Muscle layer of duodenum (tissue), 2 donors: ENCODE results near the gene CEND1.
"Not testable (repeated sequence)": the region's sequence is repeated elsewhere in the genome, so short reads cannot be mapped to it uniquely, and the experiment has no call there.

Experiments
- H3K27ac ChIP-seq: one replicate; pipeline ENCODE4 v1.7.0; 2013; ENCODE audit warnings: mild to moderate bottlenecking, low read length
- H3K27me3 ChIP-seq: one replicate; pipeline ENCODE4 v1.7.0; 2013; ENCODE audit warnings: low read depth, mild to moderate bottlenecking, control low read depth, low read length
- H3K36me3 ChIP-seq, 2 donors: one replicate each; pipeline ENCODE4 v1.7.0; 2013; ENCODE audit warnings: low read length in 2 of 2, control low read depth in 1 of 2, mild to moderate bottlenecking in 1 of 2; ENCODE audit not compliant: insufficient read depth in 2 of 2, control insufficient read depth in 1 of 2
- H3K4me1 ChIP-seq, 2 donors: one replicate each; pipeline ENCODE4 v1.7.0; 2013; ENCODE audit warnings: low read length in 2 of 2, mild to moderate bottlenecking in 2 of 2, control low read depth in 1 of 2, moderate library complexity in 1 of 2; ENCODE audit not compliant: insufficient read depth in 2 of 2, control insufficient read depth in 1 of 2
- H3K4me3 ChIP-seq, 2 donors: one replicate each; pipeline ENCODE4 v1.7.0; 2013; ENCODE audit warnings: low read length in 2 of 2, low read depth in 1 of 2, mild to moderate bottlenecking in 1 of 2
- H3K9me3 ChIP-seq, 2 donors: one replicate each; pipeline ENCODE4 v1.7.0; 2013; ENCODE audit warnings: low read length in 2 of 2, control low read depth in 1 of 2, mild to moderate bottlenecking in 1 of 2; ENCODE audit not compliant: control insufficient read depth in 1 of 2
- donor health status: healthy.

Gene CEND1

GRCh38 chr11:742571-743201 is 47.2 kb downstream of the CEND1 start:
- H3K27ac ChIP-seq: no peak overlapping the region
- H3K27me3 ChIP-seq: no peaks in the 10 kb centered on the region
- no peaks in the 10 kb centered on the region for H3K4me1 ChIP-seq
- no peak overlapping the region for H3K4me3 ChIP-seq
- no peaks in the 10 kb centered on the region for H3K9me3 ChIP-seq
- no peaks in the 10 kb centered on the region for H3K36me3 ChIP-seq

DNA sequence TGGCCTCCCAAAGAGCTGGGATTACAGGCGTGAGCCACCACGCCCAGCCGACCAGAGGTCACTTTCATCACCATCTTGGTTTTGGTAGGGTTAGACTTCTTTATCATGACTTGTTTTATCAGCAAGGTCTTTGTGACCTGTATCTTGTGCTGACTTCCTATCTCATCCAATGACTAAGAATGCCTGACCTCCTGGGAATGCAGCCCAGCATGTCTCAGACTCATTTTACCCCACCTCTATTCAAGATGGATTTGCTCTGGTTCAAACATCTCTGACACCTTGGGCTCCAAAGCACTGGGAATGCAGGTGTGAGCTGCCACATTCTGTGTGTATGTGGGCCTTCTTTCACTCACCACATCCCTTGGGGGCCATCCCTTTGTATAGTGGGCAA is 47.7 kb downstream of the CEND1 start:
- no peak overlapping the region for H3K4me3 ChIP-seq
- H3K4me1 ChIP-seq: no peaks in the 10 kb centered on the region
- no peaks in the 10 kb centered on the region for H3K36me3 ChIP-seq
- no peak overlapping the region for H3K27ac ChIP-seq
- H3K27me3 ChIP-seq: no peaks in the 10 kb centered on the region
- no peaks in the 10 kb centered on the region for H3K9me3 ChIP-seq

DNA sequence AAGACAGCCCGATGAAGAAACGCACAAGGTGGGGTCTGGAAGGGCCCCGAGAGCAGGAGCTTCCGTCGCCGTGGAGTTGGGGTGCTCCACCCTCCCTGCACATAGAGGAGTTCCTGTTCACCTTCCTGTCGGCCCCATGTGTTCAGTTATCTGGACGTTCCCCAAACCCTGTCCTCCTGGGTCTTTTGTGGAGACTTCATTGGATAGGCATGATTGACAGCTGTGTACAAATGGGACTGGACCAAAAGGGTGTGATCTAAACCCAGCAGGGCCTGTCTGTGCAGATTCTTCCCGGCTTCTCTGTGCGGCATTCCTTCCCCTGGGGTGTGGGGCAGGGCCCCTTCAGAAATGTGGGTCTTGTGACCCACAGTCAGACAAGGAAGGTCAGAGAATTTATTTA is 52.0 kb downstream of the CEND1 start:
- H3K9me3 ChIP-seq, H3K4me3 ChIP-seq, H3K36me3 ChIP-seq, H3K4me1 ChIP-seq, H3K27ac ChIP-seq, H3K27me3 ChIP-seq: not testable (repeated sequence)

GRCh38 chr11:737366-737765 is 52.5 kb downstream of the CEND1 start:
- Histone ChIP-seq H3K4me1 (no peaks in the 10 kb centered on the region), H3K36me3 (no peaks in the 10 kb centered on the region), H3K9me3 (no peaks in the 10 kb centered on the region), H3K27me3 (no peaks in the 10 kb centered on the region), H3K27ac (no peak overlapping the region), H3K4me3 (no peak overlapping the region)
